GM19351 (cell line): ENCODE results near the gene ZBTB37.
"Not testable (repeated sequence)": the region's sequence is repeated elsewhere in the genome, so short reads cannot be mapped to it uniquely, and the experiment has no call there.

Experiments
- ATAC-seq: cut with Tn5 transposase; IDR thresholded peaks from one replicate; pipeline ENCODE4 v1.9.1; 2021; ENCODE audit warnings: mild to moderate bottlenecking, moderate library complexity; ENCODE audit not compliant: unreplicated experiment

ZBTB37 gene

DNA sequence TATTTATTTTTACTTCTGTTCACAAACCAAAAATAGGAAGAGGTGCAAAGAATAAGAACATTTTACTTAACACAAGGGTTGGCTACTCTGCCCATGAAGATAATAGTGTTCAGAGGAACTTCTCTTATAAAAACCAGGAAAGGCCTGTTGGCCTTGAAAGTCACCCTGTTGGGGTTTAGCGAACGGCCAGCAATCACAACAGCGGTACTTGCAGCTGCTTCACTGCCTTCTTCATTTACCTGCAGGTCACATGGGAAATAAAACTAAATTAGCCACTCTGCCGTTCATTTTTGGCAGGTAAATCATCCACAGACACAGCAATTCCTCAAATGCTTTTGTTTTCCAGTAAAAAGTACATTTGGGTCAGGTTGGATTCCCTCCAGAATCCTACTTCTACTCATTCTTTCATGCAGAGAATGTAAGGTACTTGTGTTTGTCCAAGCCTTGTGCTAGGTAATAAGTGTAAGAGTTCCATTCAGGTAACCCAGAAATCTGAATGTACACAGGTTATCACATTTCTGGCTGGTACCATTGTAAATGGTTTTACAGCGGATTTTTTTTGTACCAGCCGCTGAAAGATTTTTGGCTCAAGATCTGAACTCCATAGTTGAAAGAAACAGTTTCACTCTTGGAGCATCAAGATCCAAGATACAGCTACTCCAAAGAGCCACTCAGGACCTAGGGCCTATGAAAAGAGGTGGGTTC, 35.8 kb downstream of the ZBTB37 start:
- ATAC-seq, result no peak

DNA sequence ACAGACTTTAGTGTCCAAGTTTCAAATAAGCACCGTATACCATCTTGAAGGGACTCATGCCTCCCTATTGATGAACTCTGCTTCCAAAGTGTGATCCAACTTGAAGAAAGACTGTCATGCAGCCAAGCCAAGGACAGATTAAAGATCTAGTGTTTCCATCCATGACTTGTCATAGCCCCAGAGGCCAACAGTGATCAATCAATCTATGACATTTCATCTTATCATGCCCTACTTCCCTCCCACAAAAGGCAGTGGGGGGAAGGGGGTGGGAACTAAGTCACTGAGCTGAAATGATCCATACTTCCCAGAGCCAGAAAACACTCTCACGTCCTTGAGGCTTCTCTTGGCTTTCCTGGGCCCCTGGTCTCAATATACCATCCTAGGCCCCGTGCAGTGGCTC, 44.9 kb downstream of the ZBTB37 start:
- no peak for ATAC-seq

- no peak for ATAC-seq
These were observed 46.2 kb downstream of the ZBTB37 start for GRCh38 chr1:173914366-173914871.

- no peak for ATAC-seq
These were observed 47.4 kb downstream of the ZBTB37 start for GRCh38 chr1:173915596-173915995.

- ATAC-seq, result no peak
These were observed 48.5 kb downstream of the ZBTB37 start for GRCh38 chr1:173916667-173917066.

- no peak for ATAC-seq
These were observed 49.0 kb downstream of the ZBTB37 start, which contains the start of gene SERPINC1 for GRCh38 chr1:173917149-173917548. TSS of gene SERPINC1 (minus strand) at chr1:173917327. CDS start at chr1:173917259, 68 bp downstream.

DNA sequence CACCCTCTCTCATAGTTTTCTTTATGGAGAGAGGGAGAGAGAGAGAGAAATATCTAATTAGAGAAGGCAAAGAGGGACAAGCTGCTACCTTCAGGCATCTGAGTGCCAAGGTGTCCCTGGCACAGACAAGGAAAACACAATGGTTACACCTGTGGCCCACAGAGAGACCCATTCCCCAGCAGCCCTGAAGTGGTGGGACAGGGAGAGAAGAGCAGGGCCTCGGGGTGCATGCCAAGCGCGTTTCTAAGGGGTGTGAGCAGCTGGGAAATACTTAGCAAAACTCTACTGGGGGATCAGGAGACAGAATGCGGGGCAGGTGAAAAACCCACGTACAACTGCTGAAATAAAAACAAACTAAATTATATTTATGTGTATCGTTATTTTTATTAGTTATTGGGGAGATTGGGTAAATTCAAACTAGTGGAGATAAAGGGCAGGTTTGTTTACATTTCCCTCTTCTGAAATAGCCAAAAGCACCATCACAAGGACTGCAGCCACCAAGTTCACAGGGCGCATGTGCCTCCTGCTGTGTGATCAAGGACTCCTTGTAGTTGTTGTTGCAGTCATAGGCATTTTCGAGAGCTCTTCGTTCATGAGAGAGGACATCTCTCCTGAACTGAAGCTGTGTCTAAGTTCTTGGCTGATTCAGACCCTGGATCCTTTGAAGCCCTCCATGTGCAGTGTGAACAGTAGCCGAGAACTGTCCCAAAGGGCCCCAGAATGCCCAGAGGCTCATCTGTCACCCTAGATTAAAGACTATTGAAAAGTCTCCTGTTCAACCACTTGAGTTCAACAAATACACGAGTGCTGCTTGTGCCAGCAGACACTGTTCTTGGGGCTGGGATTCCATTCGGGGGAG, 49.7 kb downstream of the ZBTB37 start:
- ATAC-seq, result no peak

DNA sequence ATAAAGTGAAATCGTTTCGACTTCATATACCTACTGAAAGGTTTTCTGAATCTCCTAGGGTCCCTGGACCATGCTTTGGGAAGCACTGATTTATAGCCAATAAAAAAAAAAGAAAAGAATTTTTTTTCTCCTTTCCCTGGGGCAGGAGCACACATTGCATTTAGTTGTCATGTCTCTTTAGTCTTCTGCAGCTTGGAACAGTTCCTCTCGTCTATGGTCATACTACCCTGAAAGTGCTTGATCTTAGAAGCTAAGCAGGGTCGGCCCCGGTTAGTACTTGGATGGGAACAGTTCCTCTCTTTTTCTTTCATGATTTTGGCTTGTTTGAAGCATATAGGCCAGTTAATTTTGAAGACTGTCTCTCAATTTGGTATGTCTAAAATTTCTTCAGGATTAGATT, 52.7 kb downstream of the ZBTB37 start:
- no peak for ATAC-seq

DNA sequence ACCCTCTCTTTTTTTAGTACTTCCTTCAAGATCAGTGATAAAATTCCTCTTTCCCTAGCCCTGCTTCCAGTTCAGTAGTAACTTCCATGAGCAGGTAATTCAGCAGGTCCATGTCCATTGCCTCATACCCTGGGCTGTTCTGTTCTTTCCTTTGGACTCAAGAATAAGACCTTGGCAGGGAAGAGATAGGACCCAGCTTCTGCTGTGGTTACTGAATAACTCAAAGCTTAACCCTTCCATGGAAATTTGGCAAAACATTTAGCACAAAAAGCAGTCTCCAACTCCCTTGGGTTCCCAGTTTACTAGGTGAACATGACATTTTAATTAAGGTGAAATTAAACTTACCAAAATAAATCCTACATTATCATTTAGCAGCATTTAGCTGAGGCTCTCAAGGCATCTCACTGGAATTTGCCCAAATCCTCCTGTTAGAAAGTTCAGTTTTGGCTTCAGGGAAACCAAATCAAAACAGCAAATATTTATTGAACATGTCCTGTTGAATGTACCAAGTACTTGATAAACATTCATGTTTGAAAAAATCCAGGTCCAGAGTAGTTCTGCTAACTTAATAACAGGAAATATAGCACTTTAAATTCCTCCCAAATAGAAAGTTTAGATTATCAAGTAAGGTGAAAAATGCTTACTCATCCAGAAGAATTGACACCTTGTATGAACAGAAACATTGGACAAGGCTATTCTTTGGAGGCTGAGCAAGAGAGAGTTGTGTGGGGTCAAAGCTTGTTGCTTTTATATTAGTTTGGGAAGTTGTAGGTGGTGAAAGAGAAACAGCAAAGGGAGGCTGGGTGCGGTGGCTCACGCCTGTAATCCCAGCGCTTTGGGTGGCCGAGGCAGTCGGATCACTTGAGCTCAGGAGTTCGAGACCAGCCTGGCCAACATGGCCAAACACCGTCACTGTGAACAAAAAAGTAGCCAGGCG, 57.4 kb downstream of the ZBTB37 start:
- no peak for ATAC-seq

DNA sequence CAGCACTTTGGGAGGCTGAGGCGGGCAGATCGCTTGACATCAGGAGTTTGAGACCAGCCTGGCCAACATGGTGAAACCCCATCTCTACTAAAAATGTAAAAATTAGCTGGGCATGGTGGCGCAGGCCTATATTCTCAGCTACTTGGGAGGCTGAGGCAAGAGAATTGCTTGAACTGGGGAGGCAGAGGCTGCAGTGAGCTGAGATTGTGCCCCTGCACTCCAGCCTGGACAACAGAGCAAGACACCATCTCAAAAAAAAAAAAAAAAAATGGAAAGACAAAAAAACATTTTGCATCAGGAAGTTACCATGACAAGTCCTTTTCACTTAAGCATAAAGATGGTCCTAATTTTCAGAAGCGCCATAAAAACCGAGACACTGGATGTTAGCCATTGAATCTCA, 62.4 kb downstream of the ZBTB37 start:
- ATAC-seq, result not testable (repeated sequence)

DNA sequence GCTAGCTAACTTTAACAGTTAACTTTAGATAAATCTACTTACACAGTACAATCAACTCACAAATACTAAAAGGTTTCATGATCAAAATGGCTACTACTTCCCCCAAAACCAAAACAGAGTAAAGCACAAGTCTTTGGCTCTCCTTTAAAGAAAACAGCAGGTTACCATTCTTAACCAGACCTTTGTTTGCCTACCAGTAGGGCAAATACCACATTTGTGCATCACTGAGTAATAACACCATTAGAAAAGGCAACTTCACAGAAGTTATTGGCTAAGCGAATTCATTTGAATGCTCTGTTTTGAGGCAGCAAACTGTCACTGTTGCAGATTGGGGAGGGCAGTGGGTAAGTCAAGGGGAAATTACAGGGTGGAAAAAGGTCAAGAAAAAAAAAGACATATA, 66.3 kb downstream of the ZBTB37 start:
- no peak for ATAC-seq

- ATAC-seq, result no peak
These were observed 68.9 kb downstream of the ZBTB37 start for GRCh38 chr1:173937062-173937461.

DNA sequence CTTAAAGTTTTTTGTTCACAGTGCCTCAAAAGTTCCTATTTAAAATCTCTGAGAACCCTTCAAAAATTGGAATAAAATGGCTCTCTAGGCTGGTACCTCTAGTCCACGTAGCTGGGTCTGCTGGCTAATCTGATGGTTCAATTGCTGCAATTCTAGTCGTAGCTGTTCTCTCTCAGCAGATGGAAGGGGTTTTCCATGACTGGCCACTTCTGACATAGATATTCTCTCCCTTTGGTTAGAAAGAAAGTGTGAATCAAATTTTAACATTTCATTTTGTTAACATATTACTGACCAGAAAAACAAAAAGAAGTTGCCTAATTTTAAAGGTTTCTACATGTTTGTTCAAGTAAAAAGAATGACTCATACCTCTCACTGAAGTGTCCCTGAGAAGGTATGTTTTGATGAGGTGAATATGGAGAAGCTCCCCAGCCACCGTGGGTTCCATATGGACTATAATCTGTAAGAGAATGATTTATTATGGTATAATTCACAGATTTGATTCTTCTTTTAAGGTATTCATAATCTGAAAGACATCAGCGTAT, 78.3 kb downstream of the ZBTB37 start:
- ATAC-seq, result no peak

GRCh38 chr1:173948594-173948993, 80.4 kb downstream of the ZBTB37 start:
- no peak for ATAC-seq
